Panc1 (cell line): ENCODE results near the gene SERPINB10. TPM values are rescaled to one million over a fixed set of nuclear protein-coding genes. Genes with fewer than 3 reads are reported as not detected.

ENCODE experiments used
- ATAC-seq: fragments of 200-7000 bp; cut with Tn5 transposase; 2 replicates; pipeline ENCODE4 v1.9.1; 2020; ENCODE audit warnings: mild to moderate bottlenecking, moderate library complexity
- BruUV-seq: library from RNA; stranded (reverse); fragments of 400-500 nt; replicated peaks from 2 replicates; lab custom pipeline; 2021; lab: Mats Ljungman, UMichigan
- CTCF ChIA-PET: fragments of 300-600 bp; sonication (Branson Sonifier 250); formaldehyde crosslinking; loops from one replicate; lab custom pipeline; 2022; ENCODE audit warnings: antibody characterized with exemption; lab: Charles Lee
- POLR2A ChIA-PET: fragments of 300-600 bp; sonication (Branson Sonifier 250); formaldehyde crosslinking; loops from one replicate; lab custom pipeline; 2022; ENCODE audit warnings: antibody characterized with exemption; lab: Charles Lee
- DNase-seq: peaks from one replicate; pipeline ENCODE4 v3.0.0-alpha.2; 2010; ENCODE audit warnings: low read depth, low spot score
- H3K27ac ChIP-seq: 2 replicates; pipeline ENCODE4 v1.5.1; 2011; ENCODE audit warnings: mild to moderate bottlenecking, low read length, inconsistent platforms
- H3K27me3 ChIP-seq: fragments of 200-500 bp; sonication (Bioruptor generic); 2 replicates; pipeline ENCODE4 v1.6.0; 2014; ENCODE audit warnings: low read length, inconsistent platforms; ENCODE audit not compliant: control insufficient read depth, insufficient read depth
- H3K36me3 ChIP-seq: fragments of 200-500 bp; sonication (Bioruptor generic); 2 replicates; pipeline ENCODE4 v1.5.1; 2014; ENCODE audit warnings: inconsistent platforms, mild to moderate bottlenecking, low read length, moderate library complexity; ENCODE audit not compliant: control insufficient read depth, insufficient read depth
- H3K4me1 ChIP-seq: 2 replicates; pipeline ENCODE4 v1.5.1; 2011; ENCODE audit warnings: inconsistent platforms, mild to moderate bottlenecking, low read length, moderate library complexity; ENCODE audit not compliant: control insufficient read depth, insufficient read depth
- H3K4me3 ChIP-seq, 2 experiments: 2 replicates each; pipeline ENCODE4 v1.5.1; 2011 to 2012; ENCODE audit warnings: low read depth in 2 of 2, low read length in 2 of 2, mild to moderate bottlenecking in 2 of 2, inconsistent platforms in 1 of 2, moderate library complexity in 1 of 2
- H3K9me3 ChIP-seq: fragments of 200-500 bp; sonication (Bioruptor generic); 2 replicates; pipeline ENCODE4 v1.5.1; 2014; ENCODE audit warnings: low read depth, mild to moderate bottlenecking, inconsistent platforms, low read length, moderate library complexity; ENCODE audit not compliant: control insufficient read depth, insufficient read depth
- POLR2AphosphoS5 ChIP-seq: IDR thresholded peaks from 2 replicates; pipeline ENCODE4 v1.6.1; 2012; ENCODE audit warnings: mild to moderate bottlenecking, low read depth, low read length, moderate library complexity
- REST ChIP-seq, 2 experiments: IDR thresholded peaks; 2 replicates each; pipeline ENCODE4 v1.6.1; 2011 to 2012; ENCODE audit warnings: low read depth in 2 of 2, control low read depth in 1 of 2, low read length in 1 of 2, mild to moderate bottlenecking in 1 of 2, moderate library complexity in 1 of 2; ENCODE audit not compliant: insufficient read depth in 1 of 2
- SIN3A ChIP-seq: IDR thresholded peaks from 2 replicates; pipeline ENCODE4 v1.6.1; 2012; ENCODE audit warnings: low read depth, mild to moderate bottlenecking, low read length, moderate library complexity, borderline replicate concordance; ENCODE audit not compliant: insufficient read depth
- TCF7L2 ChIP-seq: IDR thresholded peaks from 2 replicates; pipeline ENCODE4 v1.6.1; 2011; ENCODE audit warnings: mild to moderate bottlenecking, low read depth, low read length, inconsistent platforms
- in situ Hi-C: cut with HindIII; loops from 2 replicates; pipeline ENCODE4 v1.10.0; 2016; ENCODE audit warnings: low sequenced_read_pairs, low pct_unique_long_range_greater_than_20kb
- intact Hi-C: fragments of 100-400 bp; cut with micrococcal nuclease; formaldehyde crosslinking; loops from one replicate; pipeline ENCODE4 v1.10.0; 2022; ENCODE audit not compliant: unreplicated experiment
- total RNA-seq: library from RNA; stranded (reverse); gene quantifications from one replicate; pipeline ENCODE4 v1.2.1, GENCODE V29; 2021; ENCODE audit not compliant: unreplicated experiment
- TF ChIP-seq, protein P1 (sequence below): fragments of 450-650 bp; IDR thresholded peaks from 2 replicates; pipeline ENCODE4 v1.5.1; 2017; ENCODE audit warnings: mild to moderate bottlenecking

SERPINB10 gene
- total RNA-seq, 1 experiment from 2014 or later, result not detected

DNA sequence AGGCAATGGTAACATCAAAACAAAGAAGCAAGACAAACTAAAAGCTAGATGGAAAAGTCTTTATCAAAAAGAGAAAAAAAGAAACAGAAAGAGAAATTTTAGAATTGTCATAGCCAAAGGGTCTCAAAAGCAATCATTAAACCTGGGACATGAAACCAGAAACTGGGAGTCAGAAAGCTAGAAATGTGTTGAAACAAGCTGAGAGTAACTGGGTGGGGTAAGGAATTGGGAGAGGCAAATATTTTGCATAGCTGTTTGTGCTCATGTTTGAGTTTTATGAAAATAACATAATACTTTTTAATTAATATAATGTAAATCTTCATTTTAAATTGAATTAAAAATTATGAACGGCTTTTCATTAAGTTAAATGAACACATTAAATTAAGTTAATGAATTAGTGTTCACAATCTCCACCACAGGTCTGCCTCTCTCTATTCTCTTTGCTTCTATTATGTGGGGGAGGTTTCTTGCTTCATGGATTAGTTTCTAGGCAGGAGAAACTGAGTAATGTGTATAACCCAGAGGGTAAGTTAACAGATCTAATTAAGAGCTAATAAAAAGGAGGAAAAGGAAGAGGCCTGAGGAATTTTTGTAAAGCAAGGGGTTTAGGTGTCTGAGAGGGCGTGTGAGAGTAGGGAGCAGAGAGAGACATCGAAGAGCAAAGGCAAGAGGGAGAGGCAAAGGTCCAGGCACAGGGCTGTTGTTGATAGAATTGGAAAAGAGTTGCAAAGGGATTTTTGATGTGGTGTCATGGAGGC is 40.2 kb upstream of the SERPINB10 start:
- BruUV-seq, result no TSS peak
- Histone ChIP-seq H3K4me3 (no peak overlapping the region), H3K36me3 (no peaks in the 10 kb centered on the region), H3K4me1 (no peaks in the 10 kb centered on the region), H3K27me3 (no peaks in the 10 kb centered on the region), H3K9me3 (no peaks in the 10 kb centered on the region), H3K27ac (no peak overlapping the region)
- POLR2A ChIA-PET, result no interaction called here
- intact Hi-C loops (no loop called here), in situ Hi-C loops (no loop called here)
- CTCF ChIA-PET, result no interaction called here
- ATAC-seq (no peak), DNase-seq (no peak)
- no peak for TF ChIP-seq SIN3A
- no peak for TF ChIP-seq TCF7L2
- no peak for TF ChIP-seq REST (IDR thresholded peaks at IDR 0.05; ENCODE audit: insufficient read depth in 1 of 2, low read depth in 2 of 2, low read length in 1 of 2)
- no peak for TF ChIP-seq POLR2AphosphoS5

DNA sequence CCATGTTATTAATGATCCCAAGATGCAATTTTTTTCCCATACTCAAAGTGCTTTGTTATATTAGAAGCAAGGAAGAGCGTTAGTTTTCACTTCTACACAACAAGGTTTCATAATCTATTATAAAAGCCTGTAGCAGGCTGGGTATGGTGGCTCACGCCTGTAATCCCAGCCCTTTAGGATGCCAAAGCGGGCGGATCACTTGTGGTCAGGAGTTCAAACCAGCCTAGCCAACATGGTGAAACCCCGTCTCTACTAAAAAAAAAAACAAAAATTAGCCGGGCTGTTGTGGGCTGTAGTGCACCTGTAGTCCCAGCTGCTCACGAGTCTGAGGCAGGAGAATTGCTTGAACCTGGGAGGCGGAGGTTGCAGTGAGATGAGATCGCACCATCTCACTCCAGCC is 39.2 kb upstream of the SERPINB10 start:
- no peak for TF ChIP-seq SIN3A
- TF ChIP-seq TCF7L2, result no peak
- TF ChIP-seq, protein P1, sequence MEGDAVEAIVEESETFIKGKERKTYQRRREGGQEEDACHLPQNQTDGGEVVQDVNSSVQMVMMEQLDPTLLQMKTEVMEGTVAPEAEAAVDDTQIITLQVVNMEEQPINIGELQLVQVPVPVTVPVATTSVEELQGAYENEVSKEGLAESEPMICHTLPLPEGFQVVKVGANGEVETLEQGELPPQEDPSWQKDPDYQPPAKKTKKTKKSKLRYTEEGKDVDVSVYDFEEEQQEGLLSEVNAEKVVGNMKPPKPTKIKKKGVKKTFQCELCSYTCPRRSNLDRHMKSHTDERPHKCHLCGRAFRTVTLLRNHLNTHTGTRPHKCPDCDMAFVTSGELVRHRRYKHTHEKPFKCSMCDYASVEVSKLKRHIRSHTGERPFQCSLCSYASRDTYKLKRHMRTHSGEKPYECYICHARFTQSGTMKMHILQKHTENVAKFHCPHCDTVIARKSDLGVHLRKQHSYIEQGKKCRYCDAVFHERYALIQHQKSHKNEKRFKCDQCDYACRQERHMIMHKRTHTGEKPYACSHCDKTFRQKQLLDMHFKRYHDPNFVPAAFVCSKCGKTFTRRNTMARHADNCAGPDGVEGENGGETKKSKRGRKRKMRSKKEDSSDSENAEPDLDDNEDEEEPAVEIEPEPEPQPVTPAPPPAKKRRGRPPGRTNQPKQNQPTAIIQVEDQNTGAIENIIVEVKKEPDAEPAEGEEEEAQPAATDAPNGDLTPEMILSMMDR, result no peak
- TF ChIP-seq POLR2AphosphoS5, result no peak
- TF ChIP-seq REST (IDR thresholded peaks at IDR 0.05; ENCODE audit: insufficient read depth in 1 of 2, low read depth in 2 of 2, low read length in 1 of 2), result no peak
- Histone ChIP-seq H3K9me3 (no peaks in the 10 kb centered on the region), H3K4me1 (no peaks in the 10 kb centered on the region), H3K27ac (no peak overlapping the region), H3K36me3 (no peaks in the 10 kb centered on the region), H3K4me3 (no peak overlapping the region), H3K27me3 (no peaks in the 10 kb centered on the region)
- intact Hi-C loops (no loop called here), in situ Hi-C loops (no loop called here)
- POLR2A ChIA-PET, result no interaction called here
- no peak for DNase-seq
- BruUV-seq, result no TSS peak
- no peak for ATAC-seq
- CTCF ChIA-PET, result no interaction called here
